ENCODE results near the gene KRTAP4-7.
"Not testable (repeated sequence)": the region's sequence is repeated elsewhere in the genome, so short reads cannot be mapped to it uniquely, and the experiment has no call there.

DNA sequence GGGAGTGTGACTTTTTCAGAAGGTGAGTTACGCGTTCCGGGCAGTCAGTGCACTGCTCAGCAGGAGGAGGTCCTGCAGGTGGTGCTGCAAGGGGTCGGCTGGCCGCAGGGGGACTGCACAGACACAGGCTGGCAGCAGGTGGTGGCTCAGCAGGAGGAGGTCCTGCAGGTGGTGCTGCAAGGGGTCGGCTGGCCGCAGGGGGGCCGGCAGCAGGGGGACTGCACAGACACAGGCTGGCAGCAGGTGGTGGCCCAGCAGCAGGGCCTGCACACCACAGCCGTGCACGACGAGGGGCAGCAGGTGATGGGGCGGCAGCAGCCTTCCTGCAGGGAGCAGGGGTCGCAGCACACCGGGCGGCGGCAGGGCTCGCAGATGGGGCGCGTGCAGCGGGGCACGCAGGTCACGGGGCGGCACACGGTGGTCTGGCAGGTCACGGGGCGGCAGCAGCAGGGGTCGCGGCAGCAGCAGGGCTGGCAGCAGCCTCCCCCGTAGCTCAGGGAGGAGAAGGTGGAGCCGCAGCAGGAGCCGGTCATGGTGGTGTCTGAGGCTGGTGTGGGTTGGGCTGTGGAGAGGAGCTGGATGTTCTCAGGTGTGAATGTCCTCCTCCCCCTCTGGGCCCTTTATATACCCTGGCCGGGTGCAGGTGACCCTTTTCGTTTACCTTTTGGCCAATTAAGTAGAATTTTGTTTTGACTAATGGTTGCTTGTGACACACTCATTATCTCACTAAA, 37.0 kb upstream of the KRTAP4-7 start, which contains the start of gene KRTAP2-1:
- not testable (repeated sequence) for TF ChIP-seq POLR2A (IDR thresholded peaks at IDR 0.05; ENCODE audit: low read depth, low read length); POLR2AphosphoS5 (IDR thresholded peaks at IDR 0.05; ENCODE audit: insufficient read depth, low read depth, low read length); EZH2 (IDR thresholded peaks at IDR 0.05; ENCODE audit: borderline replicate concordance, low read depth, low read length, severe bottlenecking); JUN (IDR thresholded peaks at IDR 0.05; ENCODE audit: borderline replicate concordance, insufficient read depth, insufficient read length, low read depth); MYC (IDR thresholded peaks at IDR 0.05; ENCODE audit: low read depth, low read length)
- TF ChIP-seq, protein P1, sequence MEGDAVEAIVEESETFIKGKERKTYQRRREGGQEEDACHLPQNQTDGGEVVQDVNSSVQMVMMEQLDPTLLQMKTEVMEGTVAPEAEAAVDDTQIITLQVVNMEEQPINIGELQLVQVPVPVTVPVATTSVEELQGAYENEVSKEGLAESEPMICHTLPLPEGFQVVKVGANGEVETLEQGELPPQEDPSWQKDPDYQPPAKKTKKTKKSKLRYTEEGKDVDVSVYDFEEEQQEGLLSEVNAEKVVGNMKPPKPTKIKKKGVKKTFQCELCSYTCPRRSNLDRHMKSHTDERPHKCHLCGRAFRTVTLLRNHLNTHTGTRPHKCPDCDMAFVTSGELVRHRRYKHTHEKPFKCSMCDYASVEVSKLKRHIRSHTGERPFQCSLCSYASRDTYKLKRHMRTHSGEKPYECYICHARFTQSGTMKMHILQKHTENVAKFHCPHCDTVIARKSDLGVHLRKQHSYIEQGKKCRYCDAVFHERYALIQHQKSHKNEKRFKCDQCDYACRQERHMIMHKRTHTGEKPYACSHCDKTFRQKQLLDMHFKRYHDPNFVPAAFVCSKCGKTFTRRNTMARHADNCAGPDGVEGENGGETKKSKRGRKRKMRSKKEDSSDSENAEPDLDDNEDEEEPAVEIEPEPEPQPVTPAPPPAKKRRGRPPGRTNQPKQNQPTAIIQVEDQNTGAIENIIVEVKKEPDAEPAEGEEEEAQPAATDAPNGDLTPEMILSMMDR (IDR thresholded peaks at IDR 0.05; ENCODE audit: extremely low read depth in 1 of 2, insufficient read depth in 1 of 2, low read depth in 1 of 2, low read length in 2 of 2) = not testable (repeated sequence)
- TF ChIP-seq, protein P2, sequence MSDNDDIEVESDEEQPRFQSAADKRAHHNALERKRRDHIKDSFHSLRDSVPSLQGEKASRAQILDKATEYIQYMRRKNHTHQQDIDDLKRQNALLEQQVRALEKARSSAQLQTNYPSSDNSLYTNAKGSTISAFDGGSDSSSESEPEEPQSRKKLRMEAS (IDR thresholded peaks at IDR 0.05; ENCODE audit: insufficient read depth, insufficient read length) = not testable (repeated sequence)
